ENCODE data around the gene HOXA10. TPM values are rescaled to one million over a fixed set of nuclear protein-coding genes. Genes with fewer than 3 reads are reported as not detected.
A peak's percentile ranks its signal among the peaks of the same experiment; 100 is the strongest.

Gene HOXA10
- total and polyA plus RNA-seq, 8 donors: 0.18 to 337 (median 0.92) TPM; not detected in 5

- 22 to 27% (median 23%) methylated on average over 11 of the region's 11 CpGs for whole genome bisulfite sequencing, 5 donors
- no peak overlapping the region for H3K4me3 ChIP-seq
Measured at GRCh38 chr7:27170426-27171324, 3.4 kb downstream of the HOXA10 start.

GRCh38 chr7:27169658-27170425 is 4.3 kb downstream of the HOXA10 start:
- WGBS, 5 donors: 5 to 12% (median 11%) methylated on average over 29 to 46 of the region's 46 CpGs
- intact Hi-C loops (cut with DNase I; ENCODE audit: low total_unique reads): loop anchor here (10.0 kb wide), 1 partner anchor 1295 kb away; no protein-coding TSS in a partner anchor
- H3K27ac ChIP-seq: no peak overlapping the region
- H3K9me3 ChIP-seq: peaks cover 0 to 34% (median 9%) of the 10 kb centered on the region in 4 donors
- TF ChIP-seq POLR2A (IDR thresholded peaks at IDR 0.05): no peak
- no peak for TF ChIP-seq EP300 (IDR thresholded peaks at IDR 0.05)
- no peak for TF ChIP-seq POLR2AphosphoS5 (IDR thresholded peaks at IDR 0.05)
- TF ChIP-seq CTCF (IDR thresholded peaks at IDR 0.05): no peak
- peaks cover 74 to 100% (median 100%) of the 10 kb centered on the region in 3 donors for H3K27me3 ChIP-seq
- H3K4me3 ChIP-seq: peak overlapping the region in 1 of 4 donors; percentile 24
- no peak for DNase-seq
- H3K36me3 ChIP-seq: no peaks in the 10 kb centered on the region
- H3K4me1 ChIP-seq: peaks cover 34 to 69% (median 61%) of the 10 kb centered on the region in 4 donors

More at GRCh38 chr7:27170426-27171324, 3.4 kb downstream of the HOXA10 start:
- TF ChIP-seq POLR2AphosphoS5 (IDR thresholded peaks at IDR 0.05) (no peak), EP300 (IDR thresholded peaks at IDR 0.05) (no peak), POLR2A (IDR thresholded peaks at IDR 0.05) (no peak), CTCF (IDR thresholded peaks at IDR 0.05) (no peak)
- Histone ChIP-seq H3K27ac (no peak overlapping the region), H3K27me3 (peaks cover 72 to 100% (median 100%) of the 10 kb centered on the region in 3 donors), H3K9me3 (peaks cover 0 to 26% (median 5%) of the 10 kb centered on the region in 4 donors), H3K36me3 (no peaks in the 10 kb centered on the region), H3K4me1 (peaks cover 27 to 60% (median 54%) of the 10 kb centered on the region in 4 donors)
- intact Hi-C loops (cut with DNase I; ENCODE audit: low total_unique reads): loop anchor here (10.0 kb wide), 1 partner anchor 1296 kb away; no protein-coding TSS in a partner anchor
- DNase-seq: no peak

GRCh38 chr7:27168265-27168947 is 5.7 kb downstream of the HOXA10 start:
- no peaks in the 10 kb centered on the region for H3K36me3 ChIP-seq
- no peak for DNase-seq
- H3K27ac ChIP-seq: no peak overlapping the region
- intact Hi-C loops (cut with DNase I; ENCODE audit: low total_unique reads): no loop called here
- peaks cover 68 to 100% (median 100%) of the 10 kb centered on the region in 3 donors for H3K27me3 ChIP-seq
- H3K4me3 ChIP-seq: no peak overlapping the region
- 16 to 33% (median 23%) methylated on average over 8 to 25 of the region's 25 CpGs for WGBS, 5 donors
- peaks cover 25 to 62% (median 57%) of the 10 kb centered on the region in 4 donors for H3K4me1 ChIP-seq
- TF ChIP-seq POLR2A (IDR thresholded peaks at IDR 0.05): no peak
- TF ChIP-seq EP300 (IDR thresholded peaks at IDR 0.05): no peak
- TF ChIP-seq POLR2AphosphoS5 (IDR thresholded peaks at IDR 0.05): no peak
- TF ChIP-seq CTCF (IDR thresholded peaks at IDR 0.05): no peak
- H3K9me3 ChIP-seq: peaks cover 0 to 33% (median 9%) of the 10 kb centered on the region in 4 donors

Measured in stomach (tissue), 9 donors.